OCI-LY7 (cell line): ENCODE results near the gene WDR54. TPM values are rescaled to one million over a fixed set of nuclear protein-coding genes. Genes with fewer than 3 reads are reported as not detected.

ENCODE experiments used
- BruUV-seq: library from RNA; stranded (reverse); fragments of 400-500 nt; replicated peaks from 2 replicates; lab custom pipeline; 2021; lab: Mats Ljungman, UMichigan
- CTCF ChIA-PET: fragments of 300-600 bp; sonication (Branson Sonifier 250); formaldehyde crosslinking; loops from one replicate; lab custom pipeline; 2022; ENCODE audit warnings: antibody characterized with exemption; ENCODE audit not compliant: unreplicated experiment; lab: Charles Lee
- POLR2A ChIA-PET: fragments of 300-600 bp; sonication (Branson Sonifier 250); formaldehyde crosslinking; loops from one replicate; lab custom pipeline; 2022; ENCODE audit warnings: antibody characterized with exemption; lab: Charles Lee
- DNase-seq: peaks from one replicate; pipeline ENCODE4 v3.0.0-alpha.2; 2015; ENCODE audit warnings: low spot score
- H2AFZ ChIP-seq: fragments of 200-600 bp; sonication (generic), shearing (Covaris generic); 2 replicates; pipeline ENCODE4 v1.6.1; 2014; ENCODE audit warnings: mild to moderate bottlenecking, antibody characterized with exemption, low read length, moderate library complexity
- H3K27ac ChIP-seq: fragments of 200-600 bp; sonication (generic); 2 replicates; pipeline ENCODE4 v1.5.1; 2014; ENCODE audit warnings: mixed run types, low read depth, mild to moderate bottlenecking, moderate library complexity, low read length, inconsistent platforms; ENCODE audit not compliant: poor library complexity, severe bottlenecking
- H3K36me3 ChIP-seq: fragments of 200-600 bp; sonication (generic); 2 replicates; pipeline ENCODE4 v1.6.1; 2014; ENCODE audit warnings: mild to moderate bottlenecking, antibody characterized with exemption, low read length, moderate library complexity, mixed read lengths; ENCODE audit not compliant: insufficient read depth
- H3K4me1 ChIP-seq: fragments of 200-600 bp; sonication (generic); 2 replicates; pipeline ENCODE4 v1.5.1; 2014; ENCODE audit warnings: mild to moderate bottlenecking, low read length; ENCODE audit not compliant: insufficient read depth, poor library complexity, severe bottlenecking
- H3K4me2 ChIP-seq: fragments of 200-600 bp; sonication (generic); 2 replicates; pipeline ENCODE4 v1.6.1; 2014; ENCODE audit warnings: mild to moderate bottlenecking, low read length
- H3K4me3 ChIP-seq: fragments of 200-600 bp; sonication (generic); 2 replicates; pipeline ENCODE4 v1.5.1; 2014; ENCODE audit warnings: mild to moderate bottlenecking, low read depth, low read length; ENCODE audit not compliant: poor library complexity, severe bottlenecking
- H3K79me2 ChIP-seq: fragments of 200-600 bp; sonication (generic); 2 replicates; pipeline ENCODE4 v1.6.1; 2016; ENCODE audit warnings: low read depth, mild to moderate bottlenecking, low read length, moderate library complexity, mixed read lengths; ENCODE audit not compliant: insufficient read depth
- H3K9me2 ChIP-seq: fragments of 200-600 bp; sonication (generic); 2 replicates; pipeline ENCODE4 v1.6.1; 2016; ENCODE audit warnings: mild to moderate bottlenecking, low read length, mixed read lengths; ENCODE audit not compliant: insufficient read depth
- H3K9me3 ChIP-seq: fragments of 200-600 bp; sonication (generic); 2 replicates; pipeline ENCODE4 v1.6.1; 2014; ENCODE audit warnings: mild to moderate bottlenecking, mixed run types, low read length, mixed read lengths
- H4K20me1 ChIP-seq: fragments of 200-600 bp; sonication (generic); 2 replicates; pipeline ENCODE4 v1.6.1; 2014; ENCODE audit warnings: mild to moderate bottlenecking, antibody characterized with exemption, low read length, moderate library complexity, mixed read lengths; ENCODE audit not compliant: insufficient read depth
- CTCF ChIP-seq: fragments of 200-600 bp; sonication (generic); conservative IDR thresholded peaks from 2 replicates; pipeline ENCODE4 v1.5.1; 2014; ENCODE audit warnings: mild to moderate bottlenecking, antibody characterized with exemption, low read length, moderate library complexity, mixed read lengths
- EZH2phosphoT487 ChIP-seq: fragments of 200-600 bp; sonication (generic); IDR thresholded peaks from 2 replicates; pipeline ENCODE4 v1.6.1; 2018; ENCODE audit warnings: low read depth, borderline replicate concordance, mild to moderate bottlenecking, mixed run types, antibody characterized with exemption, low read length, moderate library complexity, mixed read lengths
- intact Hi-C: fragments of 100-400 bp; cut with micrococcal nuclease; formaldehyde crosslinking; loops from one replicate; pipeline ENCODE4 v1.10.0; 2022; ENCODE audit not compliant: unreplicated experiment
- total RNA-seq, 2 experiments: library from RNA; depleted of rRNA in 1 of 2; stranded (reverse); fragments of >200 nt in 1 of 2; shearing (Covaris generic) in 1 of 2; gene quantifications; 2 replicates each; pipeline ENCODE4 v1.2.3, GENCODE V29; 2014 to 2022

WDR54 gene
- total RNA-seq, 2 experiments from 2014 or later, result 64.7 to 89.5 TPM

- Histone ChIP-seq H3K4me2 (peak overlapping the region; percentile 84; the same call in 1 of the 2 replicates), H3K9me3 (no peaks in the 10 kb centered on the region), H3K4me3 (no peak overlapping the region), H3K9me2 (no peaks in the 10 kb centered on the region), H3K27ac (no peak overlapping the region), H3K36me3 (peaks cover 7% of the 10 kb centered on the region; the same call in 1 of the 2 replicates), H3K4me1 (peaks cover 23% of the 10 kb centered on the region), H4K20me1 (no peaks in the 10 kb centered on the region), H3K79me2 (peaks cover 4% of the 10 kb centered on the region; the same call in 1 of the 2 replicates), H2AFZ (no peak overlapping the region)
- no peak for DNase-seq
- CTCF ChIA-PET, result no interaction called here
- intact Hi-C loops, result no loop called here
- BruUV-seq, result no TSS peak
- POLR2A ChIA-PET, result interaction anchor here (0.6 to 1.1 kb wide), 2 partner anchors 10 to 22 kb away, joined by 6 to 11 read pairs; no protein-coding TSS in a partner anchor
- no peak for TF ChIP-seq EZH2phosphoT487
- no peak for TF ChIP-seq CTCF
Measured at GRCh38 chr2:74423231-74424095, 1.9 kb downstream of the WDR54 start.

DNA sequence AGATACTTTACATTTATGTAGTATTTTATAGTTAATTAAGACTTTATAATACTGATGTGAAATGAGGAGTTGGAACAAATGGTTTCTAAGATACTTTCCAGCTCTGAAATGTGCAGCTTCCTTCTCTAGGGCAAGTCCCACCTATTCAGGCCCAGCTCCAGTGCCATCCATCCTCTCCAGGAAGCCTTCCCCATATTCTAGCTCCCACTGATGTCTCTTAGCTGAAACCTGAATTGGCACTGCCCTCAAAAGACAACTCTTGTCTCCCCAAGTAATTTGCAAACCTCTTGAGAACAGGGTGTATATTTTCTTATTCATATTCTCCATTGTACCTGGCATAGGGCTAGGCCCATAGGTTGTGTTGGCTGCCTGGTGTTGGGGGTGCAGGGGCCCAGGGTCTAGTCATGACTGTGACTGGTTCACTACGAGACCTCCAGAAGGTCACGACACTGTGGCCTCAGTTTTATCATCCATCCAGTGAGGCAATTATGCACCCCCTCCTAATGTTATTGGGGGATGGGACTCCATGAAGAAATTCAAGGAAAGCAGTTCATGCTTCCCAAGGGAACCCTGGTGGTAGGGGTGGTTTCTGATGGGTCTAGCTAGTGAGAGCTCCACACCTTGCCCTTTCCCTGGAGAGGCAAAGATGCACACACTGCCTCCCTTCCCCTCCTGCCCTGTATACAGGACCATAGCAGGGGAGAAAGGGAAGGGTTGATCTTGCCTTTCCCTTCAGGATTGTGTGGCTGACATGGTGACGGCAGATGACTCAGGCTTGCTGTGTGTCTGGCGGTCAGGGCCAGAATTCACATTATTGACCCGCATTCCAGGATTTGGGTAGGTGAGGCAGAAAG, 2.8 kb downstream of the WDR54 start:
- Histone ChIP-seq H2AFZ (no peak overlapping the region), H4K20me1 (no peaks in the 10 kb centered on the region), H3K27ac (no peak overlapping the region), H3K4me3 (no peak overlapping the region), H3K36me3 (peaks cover 7% of the 10 kb centered on the region; the same call in 1 of the 2 replicates), H3K9me2 (no peaks in the 10 kb centered on the region), H3K9me3 (no peaks in the 10 kb centered on the region), H3K4me2 (no peak overlapping the region), H3K79me2 (peaks cover 4% of the 10 kb centered on the region; the same call in 1 of the 2 replicates), H3K4me1 (peaks cover 16% of the 10 kb centered on the region)
- ChIA-PET CTCF (no interaction called here), POLR2A (interaction anchor here (1.1 kb wide), 1 partner anchor 9 kb away, joined by 6 read pairs; no protein-coding TSS in a partner anchor)
- TF ChIP-seq EZH2phosphoT487, result no peak
- intact Hi-C loops, result no loop called here
- BruUV-seq, result no TSS peak
- DNase-seq, result no peak

- H2AFZ ChIP-seq, result no peak overlapping the region
- POLR2A ChIA-PET, result interaction anchor here (0.5 kb wide), 1 partner anchor 27 kb away, joined by 5 read pairs; no protein-coding TSS in a partner anchor
- no TSS peak for BruUV-seq
- H3K9me3 ChIP-seq, result no peaks in the 10 kb centered on the region
- DNase-seq, result no peak
- no peaks in the 10 kb centered on the region for H3K9me2 ChIP-seq
- no peaks in the 10 kb centered on the region for H4K20me1 ChIP-seq
- TF ChIP-seq EZH2phosphoT487 (no peak), CTCF (no peak)
- CTCF ChIA-PET, result no interaction called here
- no peak overlapping the region for H3K4me2 ChIP-seq
- intact Hi-C loops, result no loop called here
- no peak overlapping the region for H3K4me3 ChIP-seq
- H3K36me3 ChIP-seq, result peaks cover 7% of the 10 kb centered on the region; the same call in 1 of the 2 replicates
- H3K27ac ChIP-seq, result no peak overlapping the region
- H3K79me2 ChIP-seq, result peaks cover 4% of the 10 kb centered on the region; the same call in 1 of the 2 replicates
- H3K4me1 ChIP-seq, result peaks cover 10% of the 10 kb centered on the region
Measured at GRCh38 chr2:74424995-74425406, 3.5 kb downstream of the WDR54 start.
